CD14-positive monocyte (primary cell): ENCODE results near the gene SIRPA. TPM values are rescaled to one million over a fixed set of nuclear protein-coding genes. Genes with fewer than 3 reads are reported as not detected.

ENCODE experiments used
- DNase-seq, 3 donors: peaks; one replicate each; pipeline ENCODE4 v3.0.0-alpha.2; 2011 to 2022
- H2AFZ ChIP-seq: 2 replicates; pipeline ENCODE4 v1.6.0; 2012; ENCODE audit warnings: mild to moderate bottlenecking, low read depth, low read length, inconsistent platforms; ENCODE audit not compliant: insufficient read depth, poor library complexity, severe bottlenecking
- H3K27ac ChIP-seq, 2 donors: 1 replicate in 1 of 2; 2 replicates in 1 of 2; pipeline ENCODE4 v1.5.1; 2012 to 2013; ENCODE audit warnings: low read length in 2 of 2, control low read depth in 1 of 2, inconsistent platforms in 1 of 2, low read depth in 1 of 2, mild to moderate bottlenecking in 1 of 2
- H3K27me3 ChIP-seq, 2 donors: one replicate each; pipeline versions ENCODE4 v1.6.0 to v1.6.1; 2011 to 2013; ENCODE audit warnings: low read length in 2 of 2; ENCODE audit not compliant: control insufficient read depth in 2 of 2, insufficient read depth in 2 of 2
- H3K36me3 ChIP-seq, 2 donors: replicated peaks in 1 of 2; 1 replicate in 1 of 2; 2 replicates in 1 of 2; pipeline versions ENCODE4 v1.5.1 to v1.6.1; 2012 to 2013; ENCODE audit warnings: low read length in 2 of 2, control low read depth in 1 of 2, inconsistent platforms in 1 of 2, mild to moderate bottlenecking in 1 of 2; ENCODE audit not compliant: insufficient read depth in 2 of 2, control insufficient read depth in 1 of 2
- H3K4me1 ChIP-seq, 2 donors: 1 replicate in 1 of 2; 2 replicates in 1 of 2; pipeline versions ENCODE4 v1.5.1 to v1.6.1; 2012 to 2013; ENCODE audit warnings: low read length in 2 of 2, control low read depth in 1 of 2, inconsistent platforms in 1 of 2, mild to moderate bottlenecking in 1 of 2, moderate library complexity in 1 of 2; ENCODE audit not compliant: insufficient read depth in 2 of 2, control insufficient read depth in 1 of 2
- H3K4me2 ChIP-seq: replicated peaks from 2 replicates; pipeline ENCODE3; 2012; ENCODE audit warnings: low read length, moderate library complexity, mild to moderate bottlenecking; ENCODE audit not compliant: poor library complexity, severe bottlenecking; ENCODE audit errors: extremely low read depth
- H3K4me3 ChIP-seq, 3 experiments: fragments of 200-600 bp in 1 of 3; sonication (generic) in 1 of 3; replicated peaks in 1 of 3; 1 replicate in 2 of 3; 2 replicates in 1 of 3; pipeline ENCODE4 v1.5.1; 2011 to 2013; ENCODE audit warnings: low read length in 3 of 3, mild to moderate bottlenecking in 3 of 3, control low read depth in 2 of 3, low read depth in 2 of 3, inconsistent platforms in 1 of 3, moderate library complexity in 1 of 3
- H3K79me2 ChIP-seq: 2 replicates; pipeline ENCODE4 v1.6.0; 2012; ENCODE audit warnings: mild to moderate bottlenecking, control low read depth, inconsistent platforms, low read length, moderate library complexity; ENCODE audit not compliant: insufficient read depth
- H3K9ac ChIP-seq: 2 replicates; pipeline ENCODE4 v1.6.0; 2017; ENCODE audit warnings: low read length, mild to moderate bottlenecking; ENCODE audit not compliant: insufficient read depth, poor library complexity, severe bottlenecking
- H3K9me3 ChIP-seq, 2 donors: replicated peaks in 1 of 2; 1 replicate in 1 of 2; 2 replicates in 1 of 2; pipeline versions ENCODE4 v1.5.1 to v1.6.1; 2012 to 2013; ENCODE audit warnings: low read length in 2 of 2, control low read depth in 1 of 2; ENCODE audit not compliant: control insufficient read depth in 1 of 2, insufficient read depth in 1 of 2
- H4K20me1 ChIP-seq: 2 replicates; pipeline ENCODE4 v1.6.0; 2012; ENCODE audit warnings: mild to moderate bottlenecking, low read length, control low read depth, moderate library complexity; ENCODE audit not compliant: insufficient read depth
- H3K27ac Mint-ChIP-seq, 7 donors: one replicate each; pipeline ENCODE4 v1.8.0; 2020; ENCODE audit warnings: mild to moderate bottlenecking in 7 of 7, mixed read lengths in 7 of 7, moderate library complexity in 6 of 7, inconsistent platforms in 2 of 7
- H3K27me3 Mint-ChIP-seq, 3 donors: one replicate each; pipeline ENCODE4 v1.8.0; 2021 to 2022; ENCODE audit warnings: low read depth in 3 of 3, mild to moderate bottlenecking in 3 of 3, mixed read lengths in 3 of 3, moderate library complexity in 3 of 3, inconsistent platforms in 1 of 3
- H3K36me3 Mint-ChIP-seq, 2 donors: one replicate each; pipeline ENCODE4 v1.8.0; 2020; ENCODE audit warnings: mixed read lengths in 2 of 2, inconsistent platforms in 1 of 2, mild to moderate bottlenecking in 1 of 2
- H3K4me1 Mint-ChIP-seq: one replicate; pipeline ENCODE4 v1.8.0; 2020; ENCODE audit warnings: mild to moderate bottlenecking, mixed read lengths
- H3K4me3 Mint-ChIP-seq, 2 donors: one replicate each; pipeline ENCODE4 v1.8.0; 2020; ENCODE audit warnings: mild to moderate bottlenecking in 2 of 2, mixed read lengths in 2 of 2, moderate library complexity in 1 of 2
- H3K9me3 Mint-ChIP-seq, 7 donors: one replicate each; pipeline ENCODE4 v1.8.0; 2020 to 2022; ENCODE audit warnings: mixed read lengths in 7 of 7, mild to moderate bottlenecking in 6 of 7, moderate library complexity in 6 of 7, inconsistent platforms in 2 of 7
- WGBS: methylation state at CpG from one replicate; pipeline ENCODE4 v1.1.5; 2013; ENCODE audit warnings: missing lambda C conversion rate; ENCODE audit not compliant: insufficient coverage; 5-methylcytosine and 5-hydroxymethylcytosine counted together
- intact Hi-C, 2 donors: fragments of 100-400 bp; cut with micrococcal nuclease; formaldehyde crosslinking; loops; one replicate each; pipeline versions ENCODE4 v1.15.0 to v1.15.1; 2023
- polyA plus RNA-seq, 3 donors: library from polyadenylated mRNA; depleted of rRNA in 1 of 3; unstranded in 2 of 3; stranded (reverse) in 1 of 3; fragments of 300-500 nt in 2 of 3; fragments of >200 nt in 1 of 3; fragmentation: Illumina TruSeq in 2 of 3; gene quantifications; 1 replicate in 2 of 3; 2 replicates in 1 of 3; pipeline ENCODE4 v1.2.3, GENCODE V29; 2012 to 2021
- TF ChIP-seq, protein P1 (sequence below): fragments of 200-600 bp; IDR thresholded peaks from one replicate; pipeline ENCODE4 v1.8.0; 2022; ENCODE audit warnings: antibody characterized with exemption, mild to moderate bottlenecking

Gene SIRPA
- polyA plus RNA-seq, 3 donors: 28.4 to 126 (median 58.3) TPM

DNA sequence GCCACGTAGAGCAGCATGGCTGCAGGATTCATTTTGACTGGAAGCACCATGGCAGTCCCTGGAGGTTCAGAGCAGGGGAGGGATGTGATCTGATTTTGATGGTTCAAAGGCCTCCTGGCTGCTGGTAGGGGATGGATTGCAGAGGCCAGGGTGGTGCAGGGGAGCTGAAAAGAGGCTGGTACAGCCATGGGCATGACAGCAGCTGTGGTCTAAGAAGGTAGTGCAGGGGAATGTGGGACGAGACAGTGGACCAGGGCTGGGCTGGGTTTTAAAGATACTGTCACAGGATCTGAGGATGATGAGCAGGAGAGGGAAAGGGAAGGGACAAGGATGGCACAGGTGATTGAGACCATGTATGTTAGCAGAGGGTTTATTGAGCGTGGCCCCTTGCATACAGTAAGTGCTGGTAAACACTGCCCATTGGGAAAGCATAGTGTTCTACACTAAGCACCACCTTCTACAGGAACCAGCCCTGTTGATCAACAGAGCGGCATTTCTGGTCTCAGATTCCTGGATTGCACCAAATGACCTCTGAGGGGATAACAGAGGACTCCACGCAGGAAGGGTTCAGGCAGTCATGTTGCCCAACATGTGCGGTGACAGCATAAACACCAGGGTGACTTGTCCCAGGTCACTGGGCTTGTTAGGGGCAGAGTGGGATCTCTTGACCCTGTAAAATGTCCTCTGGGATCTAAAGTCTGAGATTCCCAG, 14.5 kb upstream of the SIRPA start:
- H3K4me3 Mint-ChIP-seq: peak overlapping the region in 1 of 2 donors; percentile 52
- H3K27me3 Mint-ChIP-seq: peaks cover 27 to 32% (median 28%) of the 10 kb centered on the region in 3 donors
- peaks cover 0 to 6% of the 10 kb centered on the region in 2 donors for H3K36me3 Mint-ChIP-seq
- Histone ChIP-seq H3K36me3 (no peaks in the 10 kb centered on the region), H3K9ac (no peak overlapping the region), H3K27me3 (no peaks in the 10 kb centered on the region), H3K4me2 (peak overlapping the region; percentile 1), H3K4me1 (peaks cover 48 to 52% of the 10 kb centered on the region in 2 donors), H3K4me3 (no peak overlapping the region), H3K9me3 (no peaks in the 10 kb centered on the region), H3K79me2 (no peaks in the 10 kb centered on the region), H4K20me1 (peaks cover 23% of the 10 kb centered on the region), H2AFZ (no peak overlapping the region), H3K27ac (no peak overlapping the region)
- intact Hi-C loops: loop anchor here in 1 of 2 donors (5.0 kb wide), 1 partner anchor 38 kb away; no protein-coding TSS in a partner anchor
- H3K27ac Mint-ChIP-seq: peak overlapping the region in 3 of 7 donors; percentile 4 to 63 (median 21)
- 48% methylated on average over 5 of the region's 6 CpGs for WGBS
- H3K9me3 Mint-ChIP-seq: peaks cover 0 to 6% (median 3%) of the 10 kb centered on the region in 7 donors
- peaks cover 54% of the 10 kb centered on the region for H3K4me1 Mint-ChIP-seq
- peak in 1 of 3 donors; percentile 46 for DNase-seq
- TF ChIP-seq, protein P1, sequence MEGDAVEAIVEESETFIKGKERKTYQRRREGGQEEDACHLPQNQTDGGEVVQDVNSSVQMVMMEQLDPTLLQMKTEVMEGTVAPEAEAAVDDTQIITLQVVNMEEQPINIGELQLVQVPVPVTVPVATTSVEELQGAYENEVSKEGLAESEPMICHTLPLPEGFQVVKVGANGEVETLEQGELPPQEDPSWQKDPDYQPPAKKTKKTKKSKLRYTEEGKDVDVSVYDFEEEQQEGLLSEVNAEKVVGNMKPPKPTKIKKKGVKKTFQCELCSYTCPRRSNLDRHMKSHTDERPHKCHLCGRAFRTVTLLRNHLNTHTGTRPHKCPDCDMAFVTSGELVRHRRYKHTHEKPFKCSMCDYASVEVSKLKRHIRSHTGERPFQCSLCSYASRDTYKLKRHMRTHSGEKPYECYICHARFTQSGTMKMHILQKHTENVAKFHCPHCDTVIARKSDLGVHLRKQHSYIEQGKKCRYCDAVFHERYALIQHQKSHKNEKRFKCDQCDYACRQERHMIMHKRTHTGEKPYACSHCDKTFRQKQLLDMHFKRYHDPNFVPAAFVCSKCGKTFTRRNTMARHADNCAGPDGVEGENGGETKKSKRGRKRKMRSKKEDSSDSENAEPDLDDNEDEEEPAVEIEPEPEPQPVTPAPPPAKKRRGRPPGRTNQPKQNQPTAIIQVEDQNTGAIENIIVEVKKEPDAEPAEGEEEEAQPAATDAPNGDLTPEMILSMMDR: no peak

DNA sequence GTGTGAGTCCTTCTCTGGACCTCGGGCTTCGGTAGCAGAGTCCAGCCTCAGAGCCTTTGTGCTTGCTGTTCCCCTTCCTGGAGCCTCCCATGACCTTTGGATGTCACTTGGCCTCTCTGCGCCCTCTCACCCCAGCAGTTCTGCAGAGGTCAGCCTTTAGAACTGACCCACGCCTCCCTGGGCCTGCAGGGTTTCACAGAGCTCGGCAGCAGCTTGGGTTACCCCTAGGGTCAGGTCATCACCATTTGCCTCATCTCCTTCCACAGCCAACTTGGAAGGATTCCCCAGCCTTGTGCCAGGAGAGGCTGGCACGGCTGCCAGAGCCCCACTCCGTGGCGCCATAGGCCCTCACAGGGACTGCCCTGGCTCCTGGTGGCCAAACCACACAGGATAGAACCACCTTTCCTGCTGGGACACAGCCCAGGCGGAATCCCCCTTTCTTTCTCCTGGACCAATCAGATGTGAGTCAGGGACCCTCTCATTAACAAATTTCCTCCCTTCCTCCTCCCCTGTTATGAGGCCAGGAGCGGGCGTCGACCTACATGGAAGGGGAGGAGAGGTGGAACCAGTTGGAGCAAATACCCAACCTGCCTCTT, 13.9 kb upstream of the SIRPA start:
- TF ChIP-seq, protein P1: no peak
- H3K4me2 ChIP-seq: peak overlapping the region; percentile 1
- no peaks in the 10 kb centered on the region for H3K27me3 ChIP-seq
- H3K4me3 ChIP-seq: no peak overlapping the region
- no peaks in the 10 kb centered on the region for H3K79me2 ChIP-seq
- DNase-seq: no peak
- H3K9me3 ChIP-seq: no peaks in the 10 kb centered on the region
- Mint-ChIP-seq H3K9me3 (peaks cover 0 to 6% (median 3%) of the 10 kb centered on the region in 7 donors), H3K36me3 (peaks cover 0 to 6% of the 10 kb centered on the region in 2 donors), H3K27ac (peak overlapping the region in 1 of 7 donors; percentile 52), H3K4me3 (peak overlapping the region in 1 of 2 donors; percentile 21), H3K27me3 (peaks cover 28 to 39% (median 31%) of the 10 kb centered on the region in 3 donors), H3K4me1 (peaks cover 52% of the 10 kb centered on the region)
- no peak overlapping the region for H3K9ac ChIP-seq
- no peak overlapping the region for H2AFZ ChIP-seq
- H3K36me3 ChIP-seq: no peaks in the 10 kb centered on the region
- no peak overlapping the region for H3K27ac ChIP-seq
- H4K20me1 ChIP-seq: peaks cover 23% of the 10 kb centered on the region
- WGBS: 71% methylated on average over 8 of the region's 12 CpGs
- H3K4me1 ChIP-seq: peaks cover 43 to 46% of the 10 kb centered on the region in 2 donors
- intact Hi-C loops: loop anchor here in 1 of 2 donors (5.0 kb wide), 1 partner anchor 39 kb away; no protein-coding TSS in a partner anchor
